Lower leg skin (tissue), 3 donors: Measurements from ENCODE around the gene CD2.

Source experiments
- POLR2A ChIP-seq, 2 donors: fragments of 450-650 bp; IDR thresholded peaks; one replicate each; pipeline ENCODE4 v1.6.1; 2016 to 2017; ENCODE audit warnings: antibody characterized with exemption in 2 of 2, mild to moderate bottlenecking in 1 of 2, moderate library complexity in 1 of 2
- TF ChIP-seq, protein P1 (sequence below), 3 donors: fragments of 450-650 bp; IDR thresholded peaks; one replicate each; pipeline ENCODE4 v1.5.1; 2016; ENCODE audit warnings: antibody characterized with exemption in 3 of 3, mild to moderate bottlenecking in 3 of 3, moderate library complexity in 2 of 3

DNA sequence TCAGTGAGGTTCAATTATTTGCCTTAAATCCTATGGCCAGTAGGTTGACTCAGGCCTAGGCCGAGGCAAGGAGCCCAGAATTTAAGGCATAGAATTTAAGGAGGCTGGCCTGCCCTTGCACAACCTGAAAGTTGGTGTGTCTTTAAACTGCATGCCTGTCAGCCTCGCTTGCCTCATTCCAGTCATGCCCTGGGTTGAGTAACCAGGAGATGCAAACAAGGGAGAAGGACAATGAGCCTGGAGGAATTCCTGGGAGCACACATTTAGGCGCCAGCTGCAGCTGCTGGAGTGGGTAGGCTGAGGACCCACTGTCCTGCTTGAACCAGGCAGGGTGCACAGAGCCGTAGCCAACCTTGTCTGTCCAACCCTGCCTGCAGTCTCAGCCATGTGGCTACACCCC lies 11.7 kb downstream of the CD2 start:
- TF ChIP-seq, protein P1, sequence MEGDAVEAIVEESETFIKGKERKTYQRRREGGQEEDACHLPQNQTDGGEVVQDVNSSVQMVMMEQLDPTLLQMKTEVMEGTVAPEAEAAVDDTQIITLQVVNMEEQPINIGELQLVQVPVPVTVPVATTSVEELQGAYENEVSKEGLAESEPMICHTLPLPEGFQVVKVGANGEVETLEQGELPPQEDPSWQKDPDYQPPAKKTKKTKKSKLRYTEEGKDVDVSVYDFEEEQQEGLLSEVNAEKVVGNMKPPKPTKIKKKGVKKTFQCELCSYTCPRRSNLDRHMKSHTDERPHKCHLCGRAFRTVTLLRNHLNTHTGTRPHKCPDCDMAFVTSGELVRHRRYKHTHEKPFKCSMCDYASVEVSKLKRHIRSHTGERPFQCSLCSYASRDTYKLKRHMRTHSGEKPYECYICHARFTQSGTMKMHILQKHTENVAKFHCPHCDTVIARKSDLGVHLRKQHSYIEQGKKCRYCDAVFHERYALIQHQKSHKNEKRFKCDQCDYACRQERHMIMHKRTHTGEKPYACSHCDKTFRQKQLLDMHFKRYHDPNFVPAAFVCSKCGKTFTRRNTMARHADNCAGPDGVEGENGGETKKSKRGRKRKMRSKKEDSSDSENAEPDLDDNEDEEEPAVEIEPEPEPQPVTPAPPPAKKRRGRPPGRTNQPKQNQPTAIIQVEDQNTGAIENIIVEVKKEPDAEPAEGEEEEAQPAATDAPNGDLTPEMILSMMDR (IDR thresholded peaks at IDR 0.05), result no peak
- TF ChIP-seq POLR2A (IDR thresholded peaks at IDR 0.05), result no peak
